ENCODE measurements around the gene ADH1C.

Gene ADH1C

DNA sequence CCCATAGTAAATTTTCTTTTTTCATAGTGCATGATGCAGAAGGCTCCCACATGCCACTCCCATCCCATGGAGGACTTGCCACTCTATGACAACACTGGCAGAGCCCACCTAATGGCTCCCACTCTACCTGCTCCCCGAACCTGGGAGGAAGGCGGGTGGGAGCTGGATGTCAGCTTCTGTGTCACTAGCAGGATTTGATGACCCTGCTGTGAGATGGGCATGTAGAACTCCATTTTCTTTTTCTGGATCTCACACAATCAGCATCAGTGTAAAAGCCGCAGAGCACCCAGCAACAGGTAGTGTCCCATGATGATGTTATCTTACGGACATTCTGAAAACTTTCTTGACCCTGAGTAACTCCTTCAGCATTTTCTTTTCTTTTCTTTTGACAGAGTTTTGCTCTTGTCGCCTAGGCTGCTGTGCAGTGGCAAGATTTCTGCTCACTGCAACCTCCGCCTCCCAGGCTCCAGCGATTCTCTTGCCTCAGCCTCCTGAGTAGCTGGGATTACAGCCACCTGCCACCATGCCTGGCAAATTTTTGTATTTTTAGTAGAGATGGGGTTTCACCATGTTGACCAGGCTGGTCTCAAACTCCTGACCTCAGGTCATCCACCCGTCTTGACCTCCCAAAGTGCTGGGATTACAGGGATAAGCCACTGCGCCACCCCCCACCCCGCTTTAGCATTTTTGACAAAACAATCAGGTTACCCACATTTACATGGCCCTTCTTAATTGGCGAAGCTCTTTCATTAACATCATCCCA, 46.7 kb downstream of the ADH1C start:
- no peak overlapping the region for H3K4me3 ChIP-seq (ENCODE audit: low read length)
- TF ChIP-seq CTCF (IDR thresholded peaks at IDR 0.05; ENCODE audit: insufficient read depth, low read depth, low read length, missing control alignments) = no peak
- DNase-seq (ENCODE audit: low read depth) = no peak

- H3K4me3 ChIP-seq (ENCODE audit: low read length) = no peak overlapping the region
- no peak for DNase-seq (ENCODE audit: low read depth)
- TF ChIP-seq CTCF (IDR thresholded peaks at IDR 0.05; ENCODE audit: insufficient read depth, low read depth, low read length, missing control alignments) = no peak
These were observed 51.0 kb downstream of the ADH1C start for GRCh38 chr4:99301376-99302164.

DNA sequence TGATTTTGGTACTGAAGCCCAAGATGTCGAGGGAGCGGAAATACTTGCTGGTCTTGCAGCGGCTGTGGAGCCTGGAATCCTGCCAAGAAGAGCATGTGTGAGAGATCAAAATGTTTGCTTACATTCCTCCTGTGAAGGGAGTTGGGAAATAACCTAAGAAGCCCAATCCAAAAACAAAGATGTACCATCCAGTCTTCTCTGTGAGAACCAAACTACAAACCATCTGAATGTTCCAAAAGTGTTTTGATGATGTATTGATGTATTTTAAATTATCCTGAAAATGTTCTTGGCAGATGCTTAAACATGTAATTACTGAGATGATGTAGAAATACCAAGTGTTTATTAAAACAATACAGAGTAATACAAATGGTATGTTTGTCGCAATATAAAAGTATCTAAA, 51.6 kb downstream of the ADH1C start:
- peak; percentile 81 for DNase-seq (ENCODE audit: low read depth)
- H3K4me3 ChIP-seq (ENCODE audit: low read length) = no peak overlapping the region
- no peak for TF ChIP-seq CTCF (IDR thresholded peaks at IDR 0.05; ENCODE audit: insufficient read depth, low read depth, low read length, missing control alignments)

- H3K4me3 ChIP-seq (ENCODE audit: low read length) = no peak overlapping the region
- TF ChIP-seq CTCF (IDR thresholded peaks at IDR 0.05; ENCODE audit: insufficient read depth, low read depth, low read length, missing control alignments) = no peak
- DNase-seq (ENCODE audit: low read depth) = peak; percentile 1
These were observed 59.2 kb downstream of the ADH1C start for GRCh38 chr4:99293357-99293756.

DNA sequence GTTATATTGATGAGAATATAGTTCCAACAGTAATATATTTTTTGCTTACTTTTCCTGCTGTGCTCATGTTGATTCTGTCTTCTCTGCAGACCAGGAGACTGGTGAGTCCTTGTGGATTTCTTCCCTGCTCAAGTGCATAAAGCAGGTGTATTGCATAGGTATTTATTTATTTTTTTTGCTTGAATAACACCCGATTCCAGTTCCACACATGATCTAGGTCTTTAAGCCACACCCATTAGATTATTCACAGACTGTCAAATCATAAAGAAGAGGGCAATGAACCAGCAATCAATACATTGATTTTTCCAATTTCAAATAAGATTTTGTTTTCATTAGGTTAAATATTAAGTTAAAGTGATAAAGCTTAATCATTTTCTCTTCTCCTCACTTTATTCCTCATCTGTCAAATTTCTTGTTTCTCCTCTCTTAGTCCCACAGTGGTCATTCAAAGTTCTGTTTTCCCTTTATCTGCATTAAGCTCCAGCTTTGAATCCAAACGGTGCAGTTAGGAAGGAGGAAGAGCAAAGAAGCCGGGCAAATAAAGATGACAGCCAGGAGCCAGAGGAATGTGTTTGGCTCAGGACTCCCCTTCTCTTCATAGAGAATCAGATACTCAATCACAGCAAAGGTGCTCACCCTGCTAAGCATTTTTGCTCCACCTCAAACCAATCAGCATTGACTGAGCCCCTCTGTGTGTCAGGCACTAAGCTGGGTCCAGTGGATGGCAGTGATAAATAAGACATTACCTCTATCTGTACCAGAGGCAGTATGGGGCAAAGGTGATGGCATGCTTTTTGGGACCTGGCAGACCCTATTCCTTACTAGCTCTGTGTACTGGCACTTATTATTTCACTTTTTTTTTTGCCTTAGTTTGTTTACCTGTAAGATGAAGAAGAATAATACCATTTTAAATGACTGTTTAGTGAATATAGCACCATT, 61.4 kb downstream of the ADH1C start, which contains the start of gene ADH1A:
Gene ADH1A, minus strand, starts transcription at position 138 of the 939 bp plus-strand sequence. Its CDS starts 71 bp downstream, at position 67.
- H3K4me3 ChIP-seq (ENCODE audit: low read length) = no peak within 1 kb of the TSS
- DNase-seq (ENCODE audit: low read depth) = no peak
- no peak for TF ChIP-seq CTCF (IDR thresholded peaks at IDR 0.05; ENCODE audit: insufficient read depth, low read depth, low read length, missing control alignments)
